Measurements from ENCODE around the gene RPL22.

GRCh38 chr1:6136516-6137220 lies 62.7 kb downstream of the RPL22 start:
- TF ChIP-seq, protein P1, sequence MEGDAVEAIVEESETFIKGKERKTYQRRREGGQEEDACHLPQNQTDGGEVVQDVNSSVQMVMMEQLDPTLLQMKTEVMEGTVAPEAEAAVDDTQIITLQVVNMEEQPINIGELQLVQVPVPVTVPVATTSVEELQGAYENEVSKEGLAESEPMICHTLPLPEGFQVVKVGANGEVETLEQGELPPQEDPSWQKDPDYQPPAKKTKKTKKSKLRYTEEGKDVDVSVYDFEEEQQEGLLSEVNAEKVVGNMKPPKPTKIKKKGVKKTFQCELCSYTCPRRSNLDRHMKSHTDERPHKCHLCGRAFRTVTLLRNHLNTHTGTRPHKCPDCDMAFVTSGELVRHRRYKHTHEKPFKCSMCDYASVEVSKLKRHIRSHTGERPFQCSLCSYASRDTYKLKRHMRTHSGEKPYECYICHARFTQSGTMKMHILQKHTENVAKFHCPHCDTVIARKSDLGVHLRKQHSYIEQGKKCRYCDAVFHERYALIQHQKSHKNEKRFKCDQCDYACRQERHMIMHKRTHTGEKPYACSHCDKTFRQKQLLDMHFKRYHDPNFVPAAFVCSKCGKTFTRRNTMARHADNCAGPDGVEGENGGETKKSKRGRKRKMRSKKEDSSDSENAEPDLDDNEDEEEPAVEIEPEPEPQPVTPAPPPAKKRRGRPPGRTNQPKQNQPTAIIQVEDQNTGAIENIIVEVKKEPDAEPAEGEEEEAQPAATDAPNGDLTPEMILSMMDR (conservative IDR thresholded peaks at IDR 0.05 in 1 of 2, IDR thresholded peaks at IDR 0.05 in 1 of 2; ENCODE audit: extremely low read depth in 1 of 2, insufficient read depth in 1 of 2, low read depth in 1 of 2, low read length in 2 of 2): no peak
- TF ChIP-seq EZH2 (IDR thresholded peaks at IDR 0.05; ENCODE audit: borderline replicate concordance, low read length): no peak
